Smooth muscle cell of the umbilical artery (primary cell): ENCODE measurements around the gene MRPL22. TPM values are rescaled to one million over a fixed set of nuclear protein-coding genes. Genes with fewer than 3 reads are reported as not detected.

Experiments
- total RNA-seq: library from RNA; depleted of rRNA; stranded (reverse); fragments of >200 nt; gene quantifications from 2 replicates; pipeline ENCODE4 v1.2.3, GENCODE V29; 2014

MRPL22 gene
- 11.3 and 15.9 TPM in 2 replicates for total RNA-seq

DNA sequence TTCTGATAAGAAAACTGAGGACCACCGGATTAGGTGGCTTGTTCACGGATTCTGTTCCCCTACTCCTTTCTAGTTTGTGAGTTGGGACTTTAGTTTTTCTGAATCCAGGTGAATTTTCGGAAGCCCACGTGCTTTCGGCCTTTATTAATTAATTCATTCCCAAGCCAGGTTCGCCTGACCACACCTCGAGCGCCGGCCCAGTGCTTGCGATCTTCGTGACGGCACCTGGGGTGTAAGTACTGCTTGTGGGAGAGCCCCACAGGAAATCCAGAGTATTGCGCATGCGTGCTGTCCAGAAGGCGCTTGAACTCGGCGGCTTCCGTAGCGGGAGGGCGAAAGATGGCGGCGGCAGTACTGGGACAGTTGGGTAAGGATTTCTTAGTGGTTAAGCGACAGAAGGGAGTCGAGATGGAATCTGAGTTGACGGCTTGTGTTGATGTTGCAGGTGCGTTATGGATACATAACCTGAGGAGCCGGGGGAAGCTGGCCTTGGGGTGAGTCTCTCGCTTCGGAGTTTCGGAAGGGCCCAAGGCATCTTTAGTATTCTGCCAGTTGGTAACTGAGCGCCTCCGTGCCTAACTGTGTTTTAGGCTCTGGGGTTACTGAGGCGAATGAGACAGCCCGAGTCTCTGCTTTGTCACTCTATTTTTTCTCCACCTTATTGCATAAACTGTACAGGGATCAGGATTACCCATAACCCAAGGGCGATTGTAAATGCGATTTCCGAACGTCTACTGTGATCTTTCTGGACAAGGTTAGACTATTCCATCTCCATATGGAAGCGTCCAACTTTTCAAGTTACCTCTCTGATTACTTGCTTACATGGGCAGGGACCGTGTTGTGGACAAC lies at the start of gene MRPL22:
Gene MRPL22, plus strand, starts transcription at position 302 of the 849 bp plus-strand sequence. Its CDS starts 38 bp downstream, at position 340.

GRCh38 chr5:154937718-154938466 lies 3.0 kb upstream of the MRPL22 start, which contains the start of gene GEMIN5:
GEMIN5 (minus strand) TSS chr5:154938211; CDS start chr5:154938133, 78 bp downstream.

DNA sequence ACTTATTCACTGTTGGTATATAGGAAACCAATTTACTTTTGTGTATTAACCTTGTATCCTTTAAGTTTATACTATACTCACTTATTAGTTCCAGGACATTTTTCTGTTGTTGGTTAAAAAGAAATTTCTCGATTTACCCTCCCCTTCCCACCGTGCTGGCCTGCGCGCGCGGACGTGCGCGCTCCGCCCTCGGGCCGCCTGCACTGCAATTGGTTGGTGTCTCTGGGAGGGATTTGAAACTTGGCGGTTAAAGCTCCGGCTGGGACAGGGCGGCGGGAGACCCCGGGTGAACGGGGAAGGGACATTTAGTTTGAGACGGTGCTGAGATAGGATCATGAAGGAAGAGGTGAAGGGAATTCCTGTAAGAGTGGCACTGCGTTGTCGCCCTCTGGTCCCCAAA lies 72.7 kb downstream of the MRPL22 start, which contains the start of gene KIF4B:
Gene KIF4B, plus strand, starts transcription at position 230 of the 400 bp plus-strand sequence. Its CDS starts 105 bp downstream, at position 335.

Other genes starting within 250 kb of the MRPL22 start
- 64.7 and 95.6 TPM in 2 replicates for gene LARP1, start 185.7 kb upstream of the MRPL22 start, total RNA-seq
- gene FAXDC2, start 90.5 kb upstream of the MRPL22 start, total RNA-seq = 4.2 and 5.9 TPM in 2 replicates
- 68.3 and 91.8 TPM in 2 replicates for gene CNOT8, start 82.4 kb upstream of the MRPL22 start, total RNA-seq
- 14.0 and 26.5 TPM in 2 replicates for gene GEMIN5, start 2.9 kb upstream of the MRPL22 start, total RNA-seq
- 0.09 TPM in 1 of 2 replicates, not detected in the other for gene KIF4B, start 72.7 kb downstream of the MRPL22 start, total RNA-seq